Measurements from ENCODE around the gene MRPL33. TPM values are rescaled to one million over a fixed set of nuclear protein-coding genes. Genes with fewer than 3 reads are reported as not detected.

The MRPL33 gene
- polyA plus RNA-seq (2012; rRNA removed): 132 and 153 TPM in 2 replicates
- 243 and 426 TPM in 2 replicates for polyA plus RNA-seq (2012; cell fraction: cytosol; rRNA removed)
- polyA plus RNA-seq (2012; cell fraction: nucleus; rRNA removed): 22.4 and 51.9 TPM in 2 replicates

DNA sequence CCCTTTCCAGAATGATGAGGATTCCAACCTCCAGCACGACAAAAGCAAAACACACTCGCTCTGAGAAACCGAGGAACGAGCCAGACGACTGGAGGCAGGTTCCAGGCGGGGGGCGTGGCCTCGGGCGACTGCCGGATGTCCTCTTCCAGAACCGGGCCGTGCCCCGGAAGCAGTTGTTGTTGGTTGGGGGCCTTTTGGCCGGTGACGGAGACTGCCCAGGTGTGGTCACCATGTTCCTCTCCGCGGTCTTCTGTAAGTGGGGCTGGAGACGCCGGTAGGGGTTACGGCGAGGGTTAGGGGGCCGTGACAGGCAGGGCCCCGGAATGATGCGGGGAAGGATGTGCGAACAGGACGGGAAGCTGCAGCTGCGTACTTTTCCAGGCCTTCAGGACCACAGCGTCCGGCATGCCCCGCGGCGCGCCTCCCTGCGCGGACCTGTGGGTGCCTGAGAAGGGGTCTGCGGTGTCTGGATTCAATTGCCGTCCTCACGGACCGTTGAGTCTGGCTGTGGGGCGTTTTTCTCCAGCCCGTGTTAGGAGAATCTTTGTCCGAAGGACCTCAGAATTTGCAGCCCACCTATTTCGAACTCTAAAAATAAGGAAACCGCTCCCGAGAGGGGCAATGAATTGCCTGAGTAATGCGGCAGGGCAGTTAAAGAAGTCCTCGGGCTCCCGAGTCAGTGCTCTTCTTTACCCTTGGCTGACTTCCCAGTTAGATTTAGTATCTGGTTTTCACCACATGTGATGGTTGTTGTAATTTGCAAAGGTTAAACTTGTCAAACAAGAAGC lies at the start of gene MRPL33:
MRPL33 (plus strand) TSS at position 172 of the 788 bp plus-strand sequence; CDS start at position 231, 59 bp downstream.
- CTCF ChIA-PET: interaction anchor here (1.2 to 4.4 kb wide), 3 partner anchors 18 to 637 kb away, joined by 3 to 23 read pairs (median 7); no protein-coding TSS in a partner anchor
- peak; percentile 87 for TF ChIP-seq MXI1 (IDR thresholded peaks at IDR 0.05; ENCODE audit: low read depth, low read length)
- TF ChIP-seq, protein P1, sequence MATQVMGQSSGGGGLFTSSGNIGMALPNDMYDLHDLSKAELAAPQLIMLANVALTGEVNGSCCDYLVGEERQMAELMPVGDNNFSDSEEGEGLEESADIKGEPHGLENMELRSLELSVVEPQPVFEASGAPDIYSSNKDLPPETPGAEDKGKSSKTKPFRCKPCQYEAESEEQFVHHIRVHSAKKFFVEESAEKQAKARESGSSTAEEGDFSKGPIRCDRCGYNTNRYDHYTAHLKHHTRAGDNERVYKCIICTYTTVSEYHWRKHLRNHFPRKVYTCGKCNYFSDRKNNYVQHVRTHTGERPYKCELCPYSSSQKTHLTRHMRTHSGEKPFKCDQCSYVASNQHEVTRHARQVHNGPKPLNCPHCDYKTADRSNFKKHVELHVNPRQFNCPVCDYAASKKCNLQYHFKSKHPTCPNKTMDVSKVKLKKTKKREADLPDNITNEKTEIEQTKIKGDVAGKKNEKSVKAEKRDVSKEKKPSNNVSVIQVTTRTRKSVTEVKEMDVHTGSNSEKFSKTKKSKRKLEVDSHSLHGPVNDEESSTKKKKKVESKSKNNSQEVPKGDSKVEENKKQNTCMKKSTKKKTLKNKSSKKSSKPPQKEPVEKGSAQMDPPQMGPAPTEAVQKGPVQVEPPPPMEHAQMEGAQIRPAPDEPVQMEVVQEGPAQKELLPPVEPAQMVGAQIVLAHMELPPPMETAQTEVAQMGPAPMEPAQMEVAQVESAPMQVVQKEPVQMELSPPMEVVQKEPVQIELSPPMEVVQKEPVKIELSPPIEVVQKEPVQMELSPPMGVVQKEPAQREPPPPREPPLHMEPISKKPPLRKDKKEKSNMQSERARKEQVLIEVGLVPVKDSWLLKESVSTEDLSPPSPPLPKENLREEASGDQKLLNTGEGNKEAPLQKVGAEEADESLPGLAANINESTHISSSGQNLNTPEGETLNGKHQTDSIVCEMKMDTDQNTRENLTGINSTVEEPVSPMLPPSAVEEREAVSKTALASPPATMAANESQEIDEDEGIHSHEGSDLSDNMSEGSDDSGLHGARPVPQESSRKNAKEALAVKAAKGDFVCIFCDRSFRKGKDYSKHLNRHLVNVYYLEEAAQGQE (IDR thresholded peaks at IDR 0.05; ENCODE audit: low read depth, low read length): peak; percentile 23
- TF ChIP-seq, protein P2, sequence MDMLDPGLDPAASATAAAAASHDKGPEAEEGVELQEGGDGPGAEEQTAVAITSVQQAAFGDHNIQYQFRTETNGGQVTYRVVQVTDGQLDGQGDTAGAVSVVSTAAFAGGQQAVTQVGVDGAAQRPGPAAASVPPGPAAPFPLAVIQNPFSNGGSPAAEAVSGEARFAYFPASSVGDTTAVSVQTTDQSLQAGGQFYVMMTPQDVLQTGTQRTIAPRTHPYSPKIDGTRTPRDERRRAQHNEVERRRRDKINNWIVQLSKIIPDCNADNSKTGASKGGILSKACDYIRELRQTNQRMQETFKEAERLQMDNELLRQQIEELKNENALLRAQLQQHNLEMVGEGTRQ (IDR thresholded peaks at IDR 0.05; ENCODE audit: borderline replicate concordance, low read depth, low read length): no peak
- TF ChIP-seq FOSL2 (IDR thresholded peaks at IDR 0.05; ENCODE audit: borderline replicate concordance, low read depth): no peak; the same call in 1 of the 2 replicates
- peak; percentile 83 for TF ChIP-seq ELF1 (IDR thresholded peaks at IDR 0.05)
- no peak; the same call in 1 of the 2 replicates for TF ChIP-seq JUND (IDR thresholded peaks at IDR 0.05)
- TF ChIP-seq, protein P3, sequence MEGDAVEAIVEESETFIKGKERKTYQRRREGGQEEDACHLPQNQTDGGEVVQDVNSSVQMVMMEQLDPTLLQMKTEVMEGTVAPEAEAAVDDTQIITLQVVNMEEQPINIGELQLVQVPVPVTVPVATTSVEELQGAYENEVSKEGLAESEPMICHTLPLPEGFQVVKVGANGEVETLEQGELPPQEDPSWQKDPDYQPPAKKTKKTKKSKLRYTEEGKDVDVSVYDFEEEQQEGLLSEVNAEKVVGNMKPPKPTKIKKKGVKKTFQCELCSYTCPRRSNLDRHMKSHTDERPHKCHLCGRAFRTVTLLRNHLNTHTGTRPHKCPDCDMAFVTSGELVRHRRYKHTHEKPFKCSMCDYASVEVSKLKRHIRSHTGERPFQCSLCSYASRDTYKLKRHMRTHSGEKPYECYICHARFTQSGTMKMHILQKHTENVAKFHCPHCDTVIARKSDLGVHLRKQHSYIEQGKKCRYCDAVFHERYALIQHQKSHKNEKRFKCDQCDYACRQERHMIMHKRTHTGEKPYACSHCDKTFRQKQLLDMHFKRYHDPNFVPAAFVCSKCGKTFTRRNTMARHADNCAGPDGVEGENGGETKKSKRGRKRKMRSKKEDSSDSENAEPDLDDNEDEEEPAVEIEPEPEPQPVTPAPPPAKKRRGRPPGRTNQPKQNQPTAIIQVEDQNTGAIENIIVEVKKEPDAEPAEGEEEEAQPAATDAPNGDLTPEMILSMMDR (IDR thresholded peaks at IDR 0.05): no peak
- TF ChIP-seq TCF12 (IDR thresholded peaks at IDR 0.05): peak; percentile 62
- peak; percentile 48 for TF ChIP-seq RFX5 (IDR thresholded peaks at IDR 0.05; ENCODE audit: low read length)
- TF ChIP-seq FOXM1 (IDR thresholded peaks at IDR 0.05; ENCODE audit: low read depth): peak; percentile 25; the same call in 1 of the 2 replicates
- no peak for TF ChIP-seq EZH2phosphoT487 (IDR thresholded peaks at IDR 0.05; ENCODE audit: borderline replicate concordance, low read depth)
- TF ChIP-seq, protein P4, sequence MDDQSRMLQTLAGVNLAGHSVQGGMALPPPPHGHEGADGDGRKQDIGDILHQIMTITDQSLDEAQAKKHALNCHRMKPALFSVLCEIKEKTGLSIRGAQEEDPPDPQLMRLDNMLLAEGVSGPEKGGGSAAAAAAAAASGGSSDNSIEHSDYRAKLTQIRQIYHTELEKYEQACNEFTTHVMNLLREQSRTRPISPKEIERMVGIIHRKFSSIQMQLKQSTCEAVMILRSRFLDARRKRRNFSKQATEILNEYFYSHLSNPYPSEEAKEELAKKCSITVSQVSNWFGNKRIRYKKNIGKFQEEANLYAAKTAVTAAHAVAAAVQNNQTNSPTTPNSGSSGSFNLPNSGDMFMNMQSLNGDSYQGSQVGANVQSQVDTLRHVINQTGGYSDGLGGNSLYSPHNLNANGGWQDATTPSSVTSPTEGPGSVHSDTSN (IDR thresholded peaks at IDR 0.05): peak; percentile 32; the same call in 1 of the 2 replicates
- TF ChIP-seq FOXJ3 (CRISPR knock-in tag; IDR thresholded peaks at IDR 0.05): no peak; the same call in 1 of the 2 replicates
- 0 out of 2 replicates have a peak, but pooled peaks have one; percentile 5 for TF ChIP-seq RCOR1 (IDR thresholded peaks at IDR 0.05; ENCODE audit: low read length)
- TF ChIP-seq RAD21 (IDR thresholded peaks at IDR 0.05; ENCODE audit: low read length): peak; percentile 17; the same call in 1 of the 2 replicates
- TF ChIP-seq, protein P5, sequence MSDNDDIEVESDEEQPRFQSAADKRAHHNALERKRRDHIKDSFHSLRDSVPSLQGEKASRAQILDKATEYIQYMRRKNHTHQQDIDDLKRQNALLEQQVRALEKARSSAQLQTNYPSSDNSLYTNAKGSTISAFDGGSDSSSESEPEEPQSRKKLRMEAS (IDR thresholded peaks at IDR 0.05; ENCODE audit: low read depth): peak; percentile 91
- no peak for TF ChIP-seq GATA2 (CRISPR knock-in tag; IDR thresholded peaks at IDR 0.05)
- peak; percentile 87 for TF ChIP-seq TAF1 (IDR thresholded peaks at IDR 0.05; ENCODE audit: borderline replicate concordance, low read depth, low read length)
- TF ChIP-seq, protein P6, sequence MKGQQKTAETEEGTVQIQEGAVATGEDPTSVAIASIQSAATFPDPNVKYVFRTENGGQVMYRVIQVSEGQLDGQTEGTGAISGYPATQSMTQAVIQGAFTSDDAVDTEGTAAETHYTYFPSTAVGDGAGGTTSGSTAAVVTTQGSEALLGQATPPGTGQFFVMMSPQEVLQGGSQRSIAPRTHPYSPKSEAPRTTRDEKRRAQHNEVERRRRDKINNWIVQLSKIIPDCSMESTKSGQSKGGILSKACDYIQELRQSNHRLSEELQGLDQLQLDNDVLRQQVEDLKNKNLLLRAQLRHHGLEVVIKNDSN (IDR thresholded peaks at IDR 0.05; ENCODE audit: borderline replicate concordance, low read depth): peak; percentile 38; the same call in 1 of the 2 replicates
- peak; percentile 39; the same call in 1 of the 2 replicates for TF ChIP-seq NFIC (IDR thresholded peaks at IDR 0.05; ENCODE audit: borderline replicate concordance)
- TF ChIP-seq NRF1 (IDR thresholded peaks at IDR 0.05; ENCODE audit: low read depth, low read length): peak; percentile 31; the same call in 1 of the 2 replicates
- TF ChIP-seq EP300 (IDR thresholded peaks at IDR 0.05; ENCODE audit: borderline replicate concordance in 1 of 2, low read depth in 1 of 2, low read length in 1 of 2): peak; percentile 4 to 28; a peak in 2 of 4 replicates
- peak; percentile 97 for TF ChIP-seq POLR2AphosphoS5 (IDR thresholded peaks at IDR 0.05; ENCODE audit: low read depth, low read length)

More for the DNA sequence above, at the start of gene MRPL33:
- peaks cover 0 to 22% of the 10 kb centered on the region in 2 experiments; a peak in 3 of 4 replicates for H3K4me1 ChIP-seq (ENCODE audit: control insufficient read depth in 1 of 2, insufficient read depth in 2 of 2, low read depth in 1 of 2, low read length in 1 of 2)
- H3K4me2 ChIP-seq: peak within 1 kb of the TSS; percentile 79
- under 1% methylated on average over 37 of the region's 48 CpGs for WGBS (ENCODE audit: low lambda C conversion rate)
- H4K20me1 ChIP-seq (ENCODE audit: insufficient read depth): no peaks in the 10 kb centered on the region
- peak within 1 kb of the TSS; percentile 80 for H3K9ac ChIP-seq
- H2AFZ ChIP-seq (ENCODE audit: low read depth): peak within 1 kb of the TSS; percentile 90
- DNase-seq: peak; percentile 99
- H3F3A ChIP-seq (replicated peaks; ENCODE audit: insufficient read depth): peaks cover 8% of the 10 kb centered on the region
- peak within 1 kb of the TSS; percentile 77 to 99 for H3K27ac ChIP-seq (ENCODE audit: low read depth in 2 of 2, low read length in 1 of 2)
- peaks cover 27% of the 10 kb centered on the region in 2 experiments for H3K36me3 ChIP-seq (replicated peaks in 1 of 2; ENCODE audit: control insufficient read depth in 1 of 2, insufficient read depth in 2 of 2, low read length in 1 of 2)
- POLR2A ChIA-PET: interaction anchor here (0.6 to 2.2 kb wide), 7 partner anchors 19 to 630 kb away, joined by 3 to 10 read pairs (median 3); partner anchors contain the start of gene RBKS
- no peaks in the 10 kb centered on the region for H3K9me2 ChIP-seq
- no peaks in the 10 kb centered on the region for H3K27me3 ChIP-seq (ENCODE audit: insufficient read depth)
- peak within 1 kb of the TSS; percentile 78 to 98 for H3K4me3 ChIP-seq (ENCODE audit: low read depth in 2 of 2, low read length in 1 of 2)
- no peaks in the 10 kb centered on the region for H3K9me3 ChIP-seq
- H3K79me2 ChIP-seq (ENCODE audit: insufficient read depth): peaks cover 52% of the 10 kb centered on the region

Measured in SK-N-SH (cell line).